Astrocyte (in vitro differentiated cells and primary cell): ENCODE data around the gene GLB1L. TPM values are rescaled to one million over a fixed set of nuclear protein-coding genes. Genes with fewer than 3 reads are reported as not detected.
"Not testable (repeated sequence)": the region's sequence is repeated elsewhere in the genome, so short reads cannot be mapped to it uniquely, and the experiment has no call there.

Source experiments
- DNase-seq: peaks from one replicate; pipeline ENCODE4 v3.0.0-alpha.2; 2010; ENCODE audit warnings: low read depth
- FAIRE-seq: peaks from 2 replicates; lab custom pipeline; 2011; peaks lifted over from hg19 to GRCh38; lab: Jason Lieb, UNC
- H2AFZ ChIP-seq: 2 replicates; pipeline ENCODE4 v1.6.0; 2012; ENCODE audit warnings: low read depth, low read length, inconsistent platforms
- H3K27ac ChIP-seq: 2 replicates; pipeline ENCODE4 v1.5.1; 2011; ENCODE audit warnings: low read depth, low read length, inconsistent platforms
- H3K27me3 ChIP-seq: 2 replicates; pipeline ENCODE4 v1.6.0; 2011; ENCODE audit warnings: low read length, inconsistent platforms; ENCODE audit not compliant: insufficient read depth
- H3K36me3 ChIP-seq: 2 replicates; pipeline ENCODE4 v1.5.1; 2011; ENCODE audit warnings: low read length, inconsistent platforms; ENCODE audit not compliant: insufficient read depth
- H3K4me1 ChIP-seq: 2 replicates; pipeline ENCODE4 v1.5.1; 2011; ENCODE audit warnings: low read length, inconsistent platforms; ENCODE audit not compliant: insufficient read depth
- H3K4me2 ChIP-seq: 2 replicates; pipeline ENCODE4 v1.6.0; 2012; ENCODE audit warnings: low read length, inconsistent platforms
- H3K4me3 ChIP-seq: 2 replicates; pipeline ENCODE4 v1.5.1; 2011; ENCODE audit warnings: low read depth, mild to moderate bottlenecking, low read length, inconsistent platforms; ENCODE audit not compliant: insufficient read depth
- H3K79me2 ChIP-seq: 2 replicates; pipeline ENCODE4 v1.6.0; 2012; ENCODE audit warnings: mild to moderate bottlenecking, low read length, inconsistent platforms; ENCODE audit not compliant: insufficient read depth
- H3K9ac ChIP-seq: 2 replicates; pipeline ENCODE4 v1.6.0; 2012; ENCODE audit warnings: mild to moderate bottlenecking, low read length, inconsistent platforms
- H3K9me3 ChIP-seq: 2 replicates; pipeline ENCODE4 v1.5.1; 2012; ENCODE audit warnings: low read depth, mild to moderate bottlenecking, low read length, inconsistent platforms; ENCODE audit not compliant: insufficient read depth
- H4K20me1 ChIP-seq: 2 replicates; pipeline ENCODE4 v1.6.0; 2012; ENCODE audit warnings: low read length, inconsistent platforms; ENCODE audit not compliant: insufficient read depth
- H3K27ac Mint-ChIP-seq: one replicate; pipeline ENCODE4 v1.8.0; 2021; ENCODE audit warnings: mild to moderate bottlenecking, mixed read lengths; ENCODE audit not compliant: unreplicated experiment
- H3K27me3 Mint-ChIP-seq: one replicate; pipeline ENCODE4 v1.8.0; 2021; ENCODE audit warnings: low read depth, mixed read lengths; ENCODE audit not compliant: unreplicated experiment
- H3K36me3 Mint-ChIP-seq: one replicate; pipeline ENCODE4 v1.8.0; 2021; ENCODE audit warnings: low read depth, mixed read lengths; ENCODE audit not compliant: unreplicated experiment
- H3K4me1 Mint-ChIP-seq: one replicate; pipeline ENCODE4 v1.8.0; 2021; ENCODE audit warnings: low read depth, mixed read lengths; ENCODE audit not compliant: unreplicated experiment
- H3K4me3 Mint-ChIP-seq: one replicate; pipeline ENCODE4 v1.8.0; 2021; ENCODE audit warnings: mild to moderate bottlenecking, moderate library complexity, mixed read lengths; ENCODE audit not compliant: unreplicated experiment
- H3K9me3 Mint-ChIP-seq: one replicate; pipeline ENCODE4 v1.8.0; 2021; ENCODE audit warnings: mild to moderate bottlenecking, mixed read lengths; ENCODE audit not compliant: unreplicated experiment
- EZH2 ChIP-seq: IDR thresholded peaks from 2 replicates; pipeline ENCODE4 v1.6.1; 2012; ENCODE audit warnings: mild to moderate bottlenecking, low read length, inconsistent platforms; ENCODE audit not compliant: insufficient read depth
- total RNA-seq: library from RNA; stranded (reverse); gene quantifications from 2 replicates; pipeline ENCODE4 v1.2.1, GENCODE V29; 2021
- TF ChIP-seq, protein P1 (sequence below): IDR thresholded peaks from 2 replicates; pipeline ENCODE4 v1.5.1; 2011; ENCODE audit warnings: low read depth, mild to moderate bottlenecking, inconsistent platforms, low read length, moderate library complexity; ENCODE audit not compliant: insufficient read depth

Gene GLB1L
- total RNA-seq, 1 donor from 2014 or later = 2.7 TPM

- H3K4me3 Mint-ChIP-seq = no peak overlapping the region
- peak overlapping the region; percentile 78 for H3K27ac Mint-ChIP-seq
- Histone ChIP-seq H3K4me2 (no peak overlapping the region), H3K27ac (no peak overlapping the region), H3K79me2 (no peaks in the 10 kb centered on the region), H2AFZ (no peak overlapping the region), H3K27me3 (no peaks in the 10 kb centered on the region), H3K9me3 (no peaks in the 10 kb centered on the region), H3K9ac (no peak overlapping the region), H4K20me1 (no peaks in the 10 kb centered on the region), H3K36me3 (peaks cover 2% of the 10 kb centered on the region), H3K4me1 (peaks cover 21% of the 10 kb centered on the region), H3K4me3 (no peak overlapping the region)
- peaks cover 19% of the 10 kb centered on the region for H3K4me1 Mint-ChIP-seq
- peaks cover 2% of the 10 kb centered on the region for H3K27me3 Mint-ChIP-seq
- TF ChIP-seq EZH2 = no peak
- TF ChIP-seq, protein P1, sequence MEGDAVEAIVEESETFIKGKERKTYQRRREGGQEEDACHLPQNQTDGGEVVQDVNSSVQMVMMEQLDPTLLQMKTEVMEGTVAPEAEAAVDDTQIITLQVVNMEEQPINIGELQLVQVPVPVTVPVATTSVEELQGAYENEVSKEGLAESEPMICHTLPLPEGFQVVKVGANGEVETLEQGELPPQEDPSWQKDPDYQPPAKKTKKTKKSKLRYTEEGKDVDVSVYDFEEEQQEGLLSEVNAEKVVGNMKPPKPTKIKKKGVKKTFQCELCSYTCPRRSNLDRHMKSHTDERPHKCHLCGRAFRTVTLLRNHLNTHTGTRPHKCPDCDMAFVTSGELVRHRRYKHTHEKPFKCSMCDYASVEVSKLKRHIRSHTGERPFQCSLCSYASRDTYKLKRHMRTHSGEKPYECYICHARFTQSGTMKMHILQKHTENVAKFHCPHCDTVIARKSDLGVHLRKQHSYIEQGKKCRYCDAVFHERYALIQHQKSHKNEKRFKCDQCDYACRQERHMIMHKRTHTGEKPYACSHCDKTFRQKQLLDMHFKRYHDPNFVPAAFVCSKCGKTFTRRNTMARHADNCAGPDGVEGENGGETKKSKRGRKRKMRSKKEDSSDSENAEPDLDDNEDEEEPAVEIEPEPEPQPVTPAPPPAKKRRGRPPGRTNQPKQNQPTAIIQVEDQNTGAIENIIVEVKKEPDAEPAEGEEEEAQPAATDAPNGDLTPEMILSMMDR = no peak
- no peak for FAIRE-seq
- peaks cover 16% of the 10 kb centered on the region for H3K36me3 Mint-ChIP-seq
- DNase-seq = no peak
- H3K9me3 Mint-ChIP-seq = no peaks in the 10 kb centered on the region
Measured at GRCh38 chr2:219287580-219288265, 42.5 kb upstream of the GLB1L start.

DNA sequence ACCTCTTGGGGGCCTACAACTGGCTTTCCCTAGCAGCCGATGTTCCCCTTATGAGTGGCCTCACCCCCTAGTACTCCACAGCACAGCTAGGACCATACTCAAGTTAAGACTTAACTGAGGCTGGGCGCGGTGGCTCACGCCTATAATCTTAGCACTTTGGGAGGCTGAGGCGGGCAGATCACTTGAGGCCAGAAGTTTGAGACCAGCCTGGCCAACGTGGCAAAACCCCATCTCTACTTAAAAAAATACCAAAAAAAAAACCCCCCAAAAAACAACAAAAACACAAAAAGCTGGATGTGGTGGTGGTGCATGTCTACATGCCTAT lies 41.8 kb upstream of the GLB1L start:
- not testable (repeated sequence) for H3K79me2 ChIP-seq, H3K9me3 Mint-ChIP-seq, FAIRE-seq, H3K4me2 ChIP-seq, H2AFZ ChIP-seq, H3K9me3 ChIP-seq, H3K27ac ChIP-seq, H3K4me3 ChIP-seq, H3K27me3 Mint-ChIP-seq, H3K27ac Mint-ChIP-seq, H3K36me3 ChIP-seq, H3K27me3 ChIP-seq, H4K20me1 ChIP-seq, DNase-seq, H3K9ac ChIP-seq, H3K4me3 Mint-ChIP-seq
- Mint-ChIP-seq H3K4me1 (peaks cover 19% of the 10 kb centered on the region), H3K36me3 (peaks cover 16% of the 10 kb centered on the region)
- peaks cover 21% of the 10 kb centered on the region for H3K4me1 ChIP-seq

DNA sequence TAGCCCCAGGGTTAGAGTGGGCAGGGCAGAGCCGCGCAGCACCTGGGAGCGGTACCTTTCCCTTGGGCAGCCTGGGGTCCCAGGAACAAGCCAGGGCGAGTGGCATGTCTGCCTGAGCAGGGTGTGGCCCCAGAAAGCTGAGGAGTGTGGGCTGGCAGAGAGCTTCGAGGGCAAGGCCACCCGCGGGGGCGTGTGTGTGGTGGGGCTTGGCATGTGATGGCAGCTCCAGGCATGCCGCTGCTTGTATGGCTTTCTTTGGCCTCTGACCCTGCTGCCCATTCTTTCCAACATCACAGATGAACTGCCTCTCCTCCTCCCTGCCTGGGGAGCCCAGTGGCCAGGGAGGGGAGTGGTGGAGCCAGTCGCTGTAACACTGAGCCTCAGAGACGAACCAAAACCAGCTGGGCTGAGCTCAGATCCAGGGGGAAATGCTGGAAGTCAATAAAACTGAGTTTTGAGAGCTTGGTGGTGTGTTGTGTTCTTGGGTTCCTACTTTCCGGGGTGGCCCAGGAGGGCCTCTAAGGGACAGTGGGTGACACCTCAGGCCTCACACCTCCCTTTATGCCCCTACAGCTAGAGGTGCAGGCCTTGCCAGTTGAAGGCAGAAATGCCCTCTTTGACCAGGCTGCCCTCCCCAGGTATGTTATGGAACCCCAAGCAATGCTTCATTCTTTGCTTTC lies 41.3 kb upstream of the GLB1L start:
- H3K27me3 Mint-ChIP-seq = no peaks in the 10 kb centered on the region
- Histone ChIP-seq H3K79me2 (no peaks in the 10 kb centered on the region), H3K27ac (no peak overlapping the region), H3K9me3 (no peaks in the 10 kb centered on the region), H3K36me3 (peaks cover 2% of the 10 kb centered on the region), H3K4me2 (peak overlapping the region; percentile 19), H3K9ac (no peak overlapping the region), H3K4me3 (no peak overlapping the region), H3K4me1 (peaks cover 21% of the 10 kb centered on the region), H2AFZ (no peak overlapping the region), H3K27me3 (no peaks in the 10 kb centered on the region), H4K20me1 (no peaks in the 10 kb centered on the region)
- DNase-seq (no peak), FAIRE-seq (no peak)
- H3K4me3 Mint-ChIP-seq = peak overlapping the region; percentile 27
- no peak overlapping the region for H3K27ac Mint-ChIP-seq
- peaks cover 13% of the 10 kb centered on the region for H3K36me3 Mint-ChIP-seq
- TF ChIP-seq, protein P1 = no peak
- no peak for TF ChIP-seq EZH2
- peaks cover 19% of the 10 kb centered on the region for H3K4me1 Mint-ChIP-seq
- H3K9me3 Mint-ChIP-seq = no peaks in the 10 kb centered on the region
